Liver (tissue), 9 donors: ENCODE results near the gene GADD45B. TPM values are rescaled to one million over a fixed set of nuclear protein-coding genes. Genes with fewer than 3 reads are reported as not detected.

Experiments
- DNase-seq: peaks from one replicate; pipeline ENCODE4 v3.0.0-alpha.2; 2017; ENCODE audit warnings: low spot score
- H3K27ac ChIP-seq, 2 donors: one replicate each; pipeline ENCODE4 v1.7.0; 2013; ENCODE audit warnings: inconsistent platforms in 2 of 2, low read length in 2 of 2, control low read depth in 1 of 2, low read depth in 1 of 2, mild to moderate bottlenecking in 1 of 2
- H3K27me3 ChIP-seq, 4 donors: one replicate each; pipeline versions ENCODE4 v1.6.1 to v1.7.0; 2013; ENCODE audit warnings: low read length in 3 of 4, inconsistent platforms in 1 of 4, mild to moderate bottlenecking in 1 of 4, moderate library complexity in 1 of 4; ENCODE audit not compliant: control insufficient read depth in 4 of 4, insufficient read depth in 4 of 4
- H3K36me3 ChIP-seq, 4 donors: one replicate each; pipeline versions ENCODE4 v1.6.1 to v1.7.0; 2013; ENCODE audit warnings: low read length in 3 of 4, mild to moderate bottlenecking in 3 of 4, low read depth in 1 of 4, moderate library complexity in 1 of 4; ENCODE audit not compliant: control insufficient read depth in 4 of 4, insufficient read depth in 3 of 4
- H3K4me1 ChIP-seq, 4 donors: one replicate each; pipeline versions ENCODE4 v1.6.1 to v1.7.0; 2013; ENCODE audit warnings: low read length in 3 of 4, mild to moderate bottlenecking in 3 of 4, moderate library complexity in 1 of 4; ENCODE audit not compliant: control insufficient read depth in 4 of 4, insufficient read depth in 4 of 4
- H3K4me3 ChIP-seq, 3 donors: one replicate each; pipeline versions ENCODE4 v1.6.1 to v1.7.0; 2013; ENCODE audit warnings: low read length in 3 of 3, control low read depth in 1 of 3, low read depth in 1 of 3, mild to moderate bottlenecking in 1 of 3
- H3K9ac ChIP-seq, 2 donors: one replicate each; pipeline ENCODE4 v1.7.0; 2013; ENCODE audit warnings: low read length in 2 of 2, mild to moderate bottlenecking in 2 of 2, moderate library complexity in 2 of 2, control low read depth in 1 of 2, low read depth in 1 of 2
- H3K9me3 ChIP-seq, 4 donors: one replicate each; pipeline versions ENCODE4 v1.6.1 to v1.7.0; 2013; ENCODE audit warnings: low read length in 3 of 4; ENCODE audit not compliant: control insufficient read depth in 4 of 4
- CTCF ChIP-seq: fragments of 150-350 bp; IDR thresholded peaks from 2 replicates; pipeline ENCODE4 v1.5.1; 2017; ENCODE audit warnings: improper control_type of control experiment, low read depth, low read length; ENCODE audit not compliant: missing input control
- EGR1 ChIP-seq, 2 donors: IDR thresholded peaks; 2 replicates each; pipeline ENCODE4 v1.6.1; 2016 to 2018; ENCODE audit warnings: antibody characterized with exemption in 2 of 2, low read depth in 2 of 2
- FOXA1 ChIP-seq: IDR thresholded peaks from 2 replicates; pipeline ENCODE4 v1.6.1; 2016; ENCODE audit warnings: antibody characterized with exemption
- FOXA2 ChIP-seq: IDR thresholded peaks from 2 replicates; pipeline ENCODE4 v1.6.1; 2016; ENCODE audit warnings: antibody characterized with exemption
- GABPA ChIP-seq, 2 donors: IDR thresholded peaks in 1 of 2; conservative IDR thresholded peaks in 1 of 2; 2 replicates each; pipeline ENCODE4 v1.6.1; 2016; ENCODE audit warnings: antibody characterized with exemption in 2 of 2, mild to moderate bottlenecking in 1 of 2, moderate library complexity in 1 of 2
- HNF4A ChIP-seq, 2 donors: conservative IDR thresholded peaks; 2 replicates each; pipeline ENCODE4 v1.6.1; 2016; ENCODE audit warnings: antibody characterized with exemption in 2 of 2, mild to moderate bottlenecking in 2 of 2
- HNF4G ChIP-seq: IDR thresholded peaks from 2 replicates; pipeline ENCODE4 v1.6.1; 2016; ENCODE audit warnings: antibody characterized with exemption
- JUND ChIP-seq, 2 donors: IDR thresholded peaks; 2 replicates each; pipeline ENCODE4 v1.6.1; 2016; ENCODE audit warnings: antibody characterized with exemption in 2 of 2
- MAX ChIP-seq: IDR thresholded peaks from 2 replicates; pipeline ENCODE4 v1.6.1; 2016; ENCODE audit warnings: antibody characterized with exemption
- NR2F2 ChIP-seq: IDR thresholded peaks from 2 replicates; pipeline ENCODE4 v1.6.1; 2016; ENCODE audit warnings: antibody characterized with exemption
- RXRA ChIP-seq, 2 donors: IDR thresholded peaks; 2 replicates each; pipeline ENCODE4 v1.6.1; 2017 to 2018; ENCODE audit warnings: antibody characterized with exemption in 2 of 2, mild to moderate bottlenecking in 1 of 2
- SP1 ChIP-seq: IDR thresholded peaks from 2 replicates; pipeline ENCODE4 v1.6.1; 2018; ENCODE audit warnings: antibody characterized with exemption, mild to moderate bottlenecking
- TAF1 ChIP-seq: conservative IDR thresholded peaks from 2 replicates; pipeline ENCODE4 v1.6.1; 2016; ENCODE audit warnings: antibody characterized with exemption, mild to moderate bottlenecking
- YY1 ChIP-seq: IDR thresholded peaks from 2 replicates; pipeline ENCODE4 v1.6.1; 2016; ENCODE audit warnings: antibody characterized with exemption, mild to moderate bottlenecking
- WGBS: extraction: QIAGEN DNeasy Blood & Tissue Kit; methylation state at CpG from one replicate; pipeline ENCODE4 v1.1.7; 2013; 5-methylcytosine and 5-hydroxymethylcytosine counted together
- polyA plus RNA-seq, 2 donors: library from polyadenylated mRNA; stranded (reverse) in 1 of 2; unstranded in 1 of 2; fragments of 200-250 nt in 1 of 2; fragments of >200 nt in 1 of 2; fragmentation: Nextera tagmentation in 1 of 2; extraction: Ambion mirVana in 1 of 2; gene quantifications; one replicate each; pipeline versions ENCODE4 v1.2.1 to v1.2.3, GENCODE V29; 2013 to 2015
- total RNA-seq, 2 donors: library from RNA; depleted of rRNA; stranded (reverse); fragments of >200 nt; gene quantifications; one replicate each; pipeline ENCODE4 v1.2.3, GENCODE V29; 2014
- TF ChIP-seq, protein P1 (sequence below): IDR thresholded peaks from 2 replicates; pipeline ENCODE4 v1.6.1; 2016; ENCODE audit warnings: antibody characterized with exemption, mild to moderate bottlenecking
- donor health status: healthy.
- donor health status: healthy.
- donor health status: healthy.
- donor health status: healthy.
- donor health status: healthy.

GADD45B gene
- total and polyA plus RNA-seq, 4 donors = 11.6 to 86.3 (median 82.4) TPM

DNA sequence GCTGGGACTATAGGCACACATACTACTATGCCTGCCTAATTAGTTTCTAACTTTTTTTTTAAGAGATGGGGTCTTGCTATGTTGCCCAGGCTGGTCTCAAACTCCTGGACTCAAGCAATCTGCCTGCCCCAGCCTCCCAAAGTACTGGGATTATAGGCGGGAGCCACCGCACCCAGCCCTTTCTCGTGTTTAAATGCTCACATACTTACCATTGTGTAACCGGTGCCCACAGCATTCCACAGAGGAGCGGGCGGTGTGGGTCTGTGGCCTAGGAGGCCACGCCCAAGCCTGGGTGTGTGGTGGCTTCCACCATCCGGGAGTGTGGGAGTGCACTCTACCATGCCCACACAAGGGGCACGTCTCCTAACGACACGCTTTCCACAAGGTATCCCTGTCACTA lies 26.9 kb upstream of the GADD45B start:
- Histone ChIP-seq H3K4me1 (no peaks in the 10 kb centered on the region), H3K27ac (no peak overlapping the region), H3K36me3 (peaks cover 0 to 1% (median 0%) of the 10 kb centered on the region in 4 donors), H3K9me3 (no peaks in the 10 kb centered on the region), H3K4me3 (no peak overlapping the region), H3K9ac (no peak overlapping the region), H3K27me3 (no peaks in the 10 kb centered on the region)
- WGBS = 97% methylated on average over 11 of the region's 11 CpGs
- no peak for TF ChIP-seq HNF4A (conservative IDR thresholded peaks at IDR 0.05)
- TF ChIP-seq NR2F2 = no peak
- no peak for TF ChIP-seq JUND (IDR thresholded peaks at IDR 0.05)
- no peak for TF ChIP-seq FOXA2
- TF ChIP-seq, protein P1, sequence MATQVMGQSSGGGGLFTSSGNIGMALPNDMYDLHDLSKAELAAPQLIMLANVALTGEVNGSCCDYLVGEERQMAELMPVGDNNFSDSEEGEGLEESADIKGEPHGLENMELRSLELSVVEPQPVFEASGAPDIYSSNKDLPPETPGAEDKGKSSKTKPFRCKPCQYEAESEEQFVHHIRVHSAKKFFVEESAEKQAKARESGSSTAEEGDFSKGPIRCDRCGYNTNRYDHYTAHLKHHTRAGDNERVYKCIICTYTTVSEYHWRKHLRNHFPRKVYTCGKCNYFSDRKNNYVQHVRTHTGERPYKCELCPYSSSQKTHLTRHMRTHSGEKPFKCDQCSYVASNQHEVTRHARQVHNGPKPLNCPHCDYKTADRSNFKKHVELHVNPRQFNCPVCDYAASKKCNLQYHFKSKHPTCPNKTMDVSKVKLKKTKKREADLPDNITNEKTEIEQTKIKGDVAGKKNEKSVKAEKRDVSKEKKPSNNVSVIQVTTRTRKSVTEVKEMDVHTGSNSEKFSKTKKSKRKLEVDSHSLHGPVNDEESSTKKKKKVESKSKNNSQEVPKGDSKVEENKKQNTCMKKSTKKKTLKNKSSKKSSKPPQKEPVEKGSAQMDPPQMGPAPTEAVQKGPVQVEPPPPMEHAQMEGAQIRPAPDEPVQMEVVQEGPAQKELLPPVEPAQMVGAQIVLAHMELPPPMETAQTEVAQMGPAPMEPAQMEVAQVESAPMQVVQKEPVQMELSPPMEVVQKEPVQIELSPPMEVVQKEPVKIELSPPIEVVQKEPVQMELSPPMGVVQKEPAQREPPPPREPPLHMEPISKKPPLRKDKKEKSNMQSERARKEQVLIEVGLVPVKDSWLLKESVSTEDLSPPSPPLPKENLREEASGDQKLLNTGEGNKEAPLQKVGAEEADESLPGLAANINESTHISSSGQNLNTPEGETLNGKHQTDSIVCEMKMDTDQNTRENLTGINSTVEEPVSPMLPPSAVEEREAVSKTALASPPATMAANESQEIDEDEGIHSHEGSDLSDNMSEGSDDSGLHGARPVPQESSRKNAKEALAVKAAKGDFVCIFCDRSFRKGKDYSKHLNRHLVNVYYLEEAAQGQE = no peak
- no peak for TF ChIP-seq MAX
- TF ChIP-seq HNF4G = no peak
- TF ChIP-seq SP1 = no peak
- no peak for TF ChIP-seq CTCF
- TF ChIP-seq GABPA (IDR thresholded peaks at IDR 0.05 in 1 of 2, conservative IDR thresholded peaks at IDR 0.05 in 1 of 2) = no peak
- DNase-seq = no peak

GRCh38 chr19:2451138-2451537 lies 24.8 kb upstream of the GADD45B start:
- WGBS = 96% methylated on average over 7 of the region's 7 CpGs
- no peak overlapping the region for H3K9ac ChIP-seq
- H3K27me3 ChIP-seq = no peaks in the 10 kb centered on the region
- no peaks in the 10 kb centered on the region for H3K36me3 ChIP-seq
- TF ChIP-seq YY1 (no peak), RXRA (IDR thresholded peaks at IDR 0.05) (no peak), NR2F2 (no peak), HNF4A (conservative IDR thresholded peaks at IDR 0.05) (no peak), EGR1 (IDR thresholded peaks at IDR 0.05; ENCODE audit: low read depth in 2 of 2) (no peak), GABPA (IDR thresholded peaks at IDR 0.05 in 1 of 2, conservative IDR thresholded peaks at IDR 0.05 in 1 of 2) (no peak), CTCF (no peak), TAF1 (no peak), FOXA1 (no peak)
- TF ChIP-seq, protein P1 = no peak
- no peaks in the 10 kb centered on the region for H3K9me3 ChIP-seq
- H3K27ac ChIP-seq = no peak overlapping the region
- no peak overlapping the region for H3K4me3 ChIP-seq
- H3K4me1 ChIP-seq = peaks cover 5 to 10% (median 9%) of the 10 kb centered on the region in 4 donors
- DNase-seq = no peak
